NB4 (cell line): ENCODE results near the gene JCAD.

ENCODE experiments used
- CTCF ChIP-seq: IDR thresholded peaks from one replicate; pipeline ENCODE4 v1.5.1; 2012; ENCODE audit warnings: low read depth, low read length
- MYC ChIP-seq: IDR thresholded peaks from 2 replicates; pipeline ENCODE4 v1.6.1; 2011; ENCODE audit warnings: low read depth, low read length
- POLR2A ChIP-seq: IDR thresholded peaks from 2 replicates; pipeline ENCODE4 v1.6.1; 2011; ENCODE audit warnings: mild to moderate bottlenecking; ENCODE audit not compliant: insufficient read length; ENCODE audit errors: extremely low read depth

DNA sequence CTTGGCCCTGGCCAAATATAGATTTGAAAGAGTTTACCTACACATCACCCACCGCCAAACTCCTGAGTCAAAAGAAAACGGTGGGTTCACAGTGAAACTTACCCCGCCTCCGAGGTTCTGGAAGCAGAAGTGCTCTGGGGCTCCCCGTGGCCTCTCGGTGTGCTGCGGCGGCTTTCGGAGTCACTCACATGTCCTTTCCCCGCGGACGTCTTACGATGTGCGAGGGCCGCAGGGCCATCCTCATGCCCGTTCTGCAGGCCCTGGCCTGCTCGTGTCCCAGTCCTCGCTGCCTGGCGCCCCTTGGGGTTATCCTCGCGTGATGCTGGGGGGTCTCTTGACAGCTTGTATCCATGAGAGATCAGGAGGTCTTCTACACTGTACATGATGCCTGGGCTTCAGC lies 12.0 kb downstream of the JCAD start:
- TF ChIP-seq CTCF (no peak), MYC (no peak), POLR2A (no peak)
